ENCODE measurements around the gene THRSP.
"Not testable (repeated sequence)": the region's sequence is repeated elsewhere in the genome, so short reads cannot be mapped to it uniquely, and the experiment has no call there.

Gene THRSP

GRCh38 chr11:78069465-78069864 lies 5.8 kb downstream of the THRSP start:
- DNase-seq: peak; percentile 9

DNA sequence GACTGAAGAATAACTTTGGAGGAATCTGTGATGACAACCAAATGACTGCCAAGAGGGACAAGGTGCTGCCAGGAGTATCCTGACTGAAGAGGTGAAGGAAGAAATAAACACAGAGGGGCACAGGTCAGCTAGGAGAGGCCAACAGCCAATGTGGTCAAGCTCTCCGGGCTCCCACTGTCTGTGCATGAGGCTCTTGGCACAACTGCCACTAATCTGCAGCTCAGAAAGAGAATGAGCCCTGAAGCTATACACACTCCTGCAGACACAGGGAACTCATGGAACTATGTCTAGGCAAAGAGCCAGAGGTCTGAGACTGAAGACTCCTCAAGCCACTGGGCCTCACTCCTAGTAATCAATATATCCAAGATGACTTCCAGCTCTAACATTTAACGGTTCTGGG lies 7.0 kb downstream of the THRSP start:
- no peak for DNase-seq

DNA sequence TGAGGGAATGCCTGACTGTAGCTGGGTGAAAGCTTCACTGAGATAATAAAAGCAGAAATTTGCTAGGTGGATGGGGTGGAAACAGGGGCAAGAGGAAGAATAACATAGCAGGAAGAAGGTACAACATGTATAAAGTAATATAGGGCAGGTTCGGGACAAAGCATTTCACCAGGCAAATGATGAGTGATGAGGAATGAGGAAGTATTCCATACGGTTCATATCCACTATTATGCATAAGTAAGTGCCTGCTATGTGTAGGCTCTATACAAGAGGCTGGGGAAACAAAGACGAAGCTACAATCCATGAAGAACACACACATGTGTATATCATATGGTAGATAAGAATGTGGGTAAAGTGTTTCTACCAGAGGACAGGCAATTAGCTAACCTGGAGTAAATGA lies 8.1 kb downstream of the THRSP start:
- no peak for DNase-seq

DNA sequence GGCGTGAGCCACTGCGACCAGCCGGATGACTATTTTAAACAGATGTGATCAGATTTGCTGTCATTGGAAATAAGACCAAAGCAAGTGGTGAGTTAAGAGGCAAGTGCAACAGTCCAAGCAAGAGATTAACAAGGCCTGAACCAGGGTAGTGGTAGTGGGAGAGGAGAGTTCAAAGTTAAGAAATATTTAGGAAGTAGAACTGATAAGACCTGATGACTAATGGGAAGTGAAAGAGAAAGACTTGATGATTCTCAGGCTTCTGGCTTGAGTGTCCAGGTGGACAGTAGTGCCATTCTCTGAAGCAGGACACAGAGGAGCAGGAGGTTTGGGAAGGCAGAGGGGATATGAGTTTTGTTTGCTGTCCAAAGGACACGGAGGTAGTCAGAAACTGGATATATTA lies 8.8 kb downstream of the THRSP start:
- DNase-seq: no peak

GRCh38 chr11:78074756-78075155 lies 11.1 kb downstream of the THRSP start:
- DNase-seq: no peak

GRCh38 chr11:78076733-78077403 lies 13.2 kb downstream of the THRSP start:
- DNase-seq: no peak

DNA sequence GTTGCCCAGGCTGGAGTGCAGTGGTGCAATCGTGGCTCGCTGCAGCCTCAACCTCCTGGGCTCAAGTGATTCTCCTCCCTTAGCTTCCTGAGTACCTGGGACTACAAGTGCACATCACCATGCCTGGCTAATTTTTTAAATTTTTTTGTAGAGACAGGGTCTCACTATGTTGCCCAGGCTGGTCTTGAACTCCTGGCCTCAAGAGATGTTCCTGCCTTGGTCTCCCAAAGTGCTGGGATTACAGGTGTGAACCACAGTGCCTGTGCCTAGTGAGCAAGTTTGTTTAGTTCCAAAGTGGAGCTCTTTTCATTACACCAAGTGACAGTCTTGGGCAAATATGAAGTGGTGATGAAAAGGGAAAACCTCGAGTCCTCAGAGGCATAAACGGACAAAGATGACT lies 13.9 kb downstream of the THRSP start:
- not testable (repeated sequence) for DNase-seq

DNA sequence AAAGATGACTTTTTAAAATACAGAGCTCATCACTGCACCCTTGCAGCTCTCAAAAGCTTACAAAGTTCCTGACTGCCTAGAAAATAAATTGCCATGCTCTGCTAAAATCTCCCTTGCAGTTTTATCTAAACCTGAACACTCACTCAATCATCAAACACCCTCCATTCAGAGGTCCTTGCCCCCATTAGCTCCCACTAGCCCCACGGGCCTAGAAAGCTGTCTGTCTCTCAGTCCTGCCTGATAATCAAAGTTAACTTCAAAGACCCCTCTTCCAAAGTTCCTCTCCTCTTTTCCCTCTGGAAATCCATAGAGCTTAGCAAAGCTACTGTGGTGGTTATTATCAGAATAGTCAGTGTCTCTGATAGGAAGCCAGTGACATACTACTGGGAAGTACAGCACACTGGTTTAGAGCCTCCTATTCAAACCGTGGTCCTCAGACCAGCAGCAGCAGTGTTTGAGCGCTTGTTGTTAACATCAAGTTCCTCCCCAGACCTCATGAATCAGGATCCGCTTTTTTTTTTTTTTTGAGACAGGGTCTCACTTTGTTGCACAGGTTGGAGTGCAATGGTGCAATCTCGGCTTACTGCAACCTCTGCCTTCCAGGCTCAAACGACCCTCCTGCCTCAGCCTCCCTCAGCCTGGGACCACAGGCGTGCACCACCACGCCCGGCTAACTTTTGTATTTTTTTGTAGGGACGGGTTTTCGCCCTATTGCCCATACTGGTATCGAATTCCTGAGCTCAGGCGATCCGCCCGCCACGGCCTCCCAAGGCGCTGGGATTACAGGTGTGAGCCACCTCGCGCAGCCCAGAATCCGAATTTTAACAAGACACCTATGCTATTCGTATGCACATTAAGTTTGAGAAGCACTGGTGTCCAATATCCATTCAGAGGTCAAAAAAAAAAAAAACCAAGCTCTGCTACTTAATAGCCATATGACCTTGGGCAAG lies 14.8 kb downstream of the THRSP start:
- DNase-seq: no peak

DNA sequence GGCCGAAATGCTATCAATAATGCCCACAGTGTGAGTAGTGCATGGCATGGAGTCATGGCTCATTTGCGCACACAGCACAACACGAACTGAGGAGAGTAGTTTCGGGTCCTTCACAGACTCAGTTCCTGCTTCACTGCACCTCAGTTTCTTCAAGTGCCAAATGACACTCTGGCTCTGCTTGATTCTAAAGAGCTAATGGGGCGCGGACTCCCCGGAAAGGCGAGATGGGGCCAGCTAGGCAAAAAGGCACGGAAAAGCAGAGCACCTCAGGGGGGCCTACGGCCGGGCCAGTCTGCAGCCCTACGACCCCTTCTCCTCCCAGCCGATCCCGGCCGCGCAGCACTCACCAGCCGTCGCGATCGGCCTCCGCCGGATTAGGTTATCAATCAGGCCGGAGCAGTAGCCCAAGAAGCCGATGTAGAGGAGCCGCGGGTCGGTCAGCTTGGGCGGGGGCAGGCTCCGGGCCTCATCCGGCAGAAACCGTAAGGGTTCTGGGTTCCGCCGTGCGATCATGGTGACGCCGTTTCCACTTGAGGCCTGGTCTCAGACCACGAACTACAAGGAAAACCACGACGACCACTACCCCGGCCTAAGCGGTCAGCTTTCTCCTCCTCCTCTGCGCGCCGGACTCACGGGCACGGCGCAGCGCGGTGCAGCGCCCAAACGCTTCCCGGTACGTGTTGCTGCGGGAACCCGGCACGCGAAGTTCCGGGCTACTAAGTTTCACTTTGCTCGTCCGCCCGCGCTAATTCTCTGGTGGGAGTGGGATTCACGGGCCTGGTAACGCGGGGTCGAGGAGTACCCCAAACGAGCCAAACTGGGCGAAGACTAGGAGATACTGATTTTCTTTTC lies 15.8 kb downstream of the THRSP start, which contains the start of gene NDUFC2:
Gene NDUFC2 (minus strand): TSS at position 631 of the 852 bp plus-strand sequence. CDS start 118 bp downstream, at position 513.
- DNase-seq: peak; percentile 27

DNA sequence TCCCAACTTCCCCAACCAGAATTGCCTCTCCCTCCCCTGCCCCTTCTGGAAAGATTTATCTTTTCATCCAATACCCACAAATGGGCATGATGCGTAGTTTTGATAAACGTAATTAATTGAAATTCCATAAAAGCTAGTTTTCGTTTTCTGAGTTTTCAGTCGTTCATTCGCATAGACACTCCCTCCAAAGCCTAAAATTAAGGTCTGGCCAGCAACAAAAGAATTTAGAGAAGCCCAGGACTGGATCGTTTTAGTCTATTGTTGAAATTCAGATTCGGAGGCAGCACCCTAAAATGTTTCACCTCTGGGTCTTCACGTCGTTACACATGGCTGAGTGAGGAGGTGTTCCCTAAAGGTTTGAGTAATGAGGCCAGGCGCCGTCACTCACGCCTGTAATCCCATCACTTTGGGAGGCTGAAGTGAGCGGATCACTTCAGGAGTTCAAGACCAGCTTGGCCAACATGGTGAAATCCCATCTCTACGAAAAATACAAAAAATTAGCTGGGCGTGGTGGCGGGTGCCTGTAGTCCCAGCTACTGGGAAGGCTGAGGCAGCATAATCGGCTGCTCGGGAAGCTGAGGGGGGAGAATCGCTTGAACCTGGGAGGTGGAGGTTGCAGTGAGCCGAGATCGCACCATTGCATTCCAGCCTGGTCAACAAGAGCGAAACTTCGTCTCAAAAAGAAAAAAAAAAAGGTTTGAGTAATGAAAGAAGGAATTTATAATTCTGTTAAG lies 16.6 kb downstream of the THRSP start:
- no peak for DNase-seq

- no peak for DNase-seq
These were observed 17.3 kb downstream of the THRSP start for GRCh38 chr11:78080818-78081495.

DNA sequence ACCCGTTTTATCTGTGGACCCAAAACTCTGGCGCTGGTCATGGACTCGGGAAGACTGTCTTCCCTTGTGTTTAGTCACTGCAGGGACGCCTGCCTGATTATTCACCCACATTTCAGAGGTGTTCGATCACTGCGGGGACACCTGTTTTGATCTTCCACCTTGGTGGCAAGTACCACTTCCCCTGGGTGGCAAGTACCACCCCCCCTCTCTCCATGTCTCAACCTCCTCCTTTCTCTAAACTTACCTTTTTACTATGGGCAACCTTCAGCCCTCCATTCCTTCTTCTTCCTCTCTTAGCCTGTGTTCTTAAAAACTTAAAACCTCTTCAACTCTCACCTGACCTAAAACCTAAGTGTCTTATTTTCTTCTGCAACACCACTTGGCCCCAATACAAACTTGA lies 17.9 kb downstream of the THRSP start:
- DNase-seq: no peak

GRCh38 chr11:78082146-78082545 lies 18.5 kb downstream of the THRSP start:
- DNase-seq: no peak

- no peak for DNase-seq
These were observed 19.4 kb downstream of the THRSP start for GRCh38 chr11:78083021-78083420.

GRCh38 chr11:78084506-78084905 lies 20.8 kb downstream of the THRSP start:
- not testable (repeated sequence) for DNase-seq

DNA sequence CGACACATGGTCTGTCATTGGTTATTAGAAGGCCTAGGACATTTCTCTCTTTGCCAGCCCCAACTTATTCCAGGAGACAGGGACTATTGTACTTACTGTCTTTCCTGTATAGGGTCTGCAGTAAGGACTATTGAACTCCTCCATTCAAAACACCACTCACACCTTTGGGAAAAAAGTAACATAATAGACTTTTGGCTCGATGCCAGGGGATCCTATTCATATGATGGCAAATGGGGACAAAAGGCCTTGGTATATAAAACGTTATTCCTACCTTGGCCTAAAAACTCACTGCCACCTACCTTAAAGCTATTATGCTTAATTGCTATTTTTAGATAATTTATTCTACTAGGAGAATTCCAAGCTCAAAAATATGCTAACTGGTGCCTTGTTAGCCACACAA lies 22.3 kb downstream of the THRSP start:
- no peak for DNase-seq

- not testable (repeated sequence) for DNase-seq
These were observed 22.9 kb downstream of the THRSP start for GRCh38 chr11:78086521-78087074.

DNA sequence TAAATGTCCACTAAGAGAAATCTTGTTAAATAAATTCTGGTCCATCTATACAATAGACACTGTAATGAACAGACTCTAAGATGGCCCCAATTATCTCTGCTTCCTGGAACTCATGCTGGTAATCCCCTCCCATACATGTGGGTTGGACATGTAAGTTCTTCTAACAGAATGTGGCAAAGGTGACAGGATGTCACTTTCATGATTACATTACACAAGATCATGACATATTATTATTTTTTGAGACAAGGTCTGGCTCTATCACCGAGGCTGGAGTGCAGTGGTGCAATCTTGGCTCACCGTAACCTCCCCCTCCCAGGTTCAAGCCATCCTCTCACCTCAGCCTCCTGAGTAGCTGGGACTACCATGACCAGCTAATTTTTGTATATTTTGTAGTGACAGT lies 30.6 kb downstream of the THRSP start:
- no peak for DNase-seq

DNA sequence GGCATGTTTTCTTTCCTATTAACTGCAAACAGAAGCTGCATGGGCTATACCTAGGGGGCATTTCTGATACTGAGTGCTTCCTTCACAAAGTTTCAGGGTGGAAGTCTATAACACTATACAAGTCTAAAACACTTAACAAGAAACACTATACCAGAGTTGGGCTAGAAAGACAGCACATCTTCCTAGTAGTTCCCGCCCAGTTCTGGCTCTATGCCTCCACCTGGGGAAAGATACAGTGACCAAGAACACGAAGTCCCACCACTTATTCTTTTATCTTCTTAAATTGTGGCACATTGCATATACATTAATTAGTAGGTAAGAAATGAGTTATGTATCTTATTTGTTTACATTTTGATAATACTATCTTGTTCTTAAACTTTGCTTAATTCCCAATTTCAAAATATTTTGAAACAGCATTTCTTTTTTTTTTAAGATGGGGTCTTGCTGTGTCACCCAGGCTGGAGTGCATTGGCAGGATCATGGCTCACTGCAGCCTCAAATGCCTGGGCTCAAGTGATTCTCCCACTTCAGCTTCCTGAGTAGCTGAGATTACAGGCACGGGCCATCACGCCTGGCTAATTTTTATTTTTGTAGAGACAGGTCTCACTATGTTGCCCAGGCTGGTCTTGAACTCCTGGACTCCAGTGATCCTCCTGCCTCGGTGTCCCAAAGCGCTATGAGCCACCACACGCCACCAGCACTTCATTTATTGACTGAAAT lies 34.2 kb downstream of the THRSP start:
- DNase-seq: no peak

- no peak for DNase-seq
These were observed 36.0 kb downstream of the THRSP start for GRCh38 chr11:78099666-78100065.

DNA sequence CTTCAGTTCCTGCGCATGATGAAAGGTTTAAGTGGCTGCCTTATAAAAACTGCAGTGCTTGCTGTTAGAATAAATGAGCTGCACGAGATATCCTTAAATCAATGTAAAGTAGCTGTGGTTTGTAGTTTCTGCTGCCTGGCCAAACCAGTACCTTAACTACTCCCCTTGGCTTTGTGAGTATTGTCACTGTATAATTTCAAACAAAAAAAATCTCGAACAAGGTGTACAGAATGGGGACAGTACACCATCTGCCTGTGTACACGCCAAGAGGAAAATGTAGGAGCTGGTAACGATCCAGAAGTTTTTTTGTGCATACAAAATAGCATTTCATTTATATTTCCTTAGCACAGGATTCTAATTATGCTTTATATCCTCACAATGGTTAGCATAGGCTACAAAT lies 36.6 kb downstream of the THRSP start:
- DNase-seq: no peak

All from NCI-H1694 treated with DMSO at 0.1 percent for 48 hours (cell line).